Smooth muscle cell (in vitro differentiated cells): ENCODE results near the gene EBLN1. TPM values are rescaled to one million over a fixed set of nuclear protein-coding genes. Genes with fewer than 3 reads are reported as not detected.

ENCODE experiments used
- DNase-seq: peaks from one replicate; lab custom pipeline; 2025; ENCODE audit not compliant: unreplicated experiment; lab: John Stamatoyannopoulos, UW
- H2AFZ ChIP-seq: fragments of 200-600 bp; sonication (generic); 2 replicates; pipeline ENCODE4 v1.6.0; 2016; ENCODE audit warnings: antibody characterized with exemption, low read depth, mild to moderate bottlenecking
- H3F3A ChIP-seq: fragments of 200-600 bp; sonication (generic); 2 replicates; pipeline ENCODE4 v1.6.0; 2017; ENCODE audit warnings: antibody characterized with exemption, low read depth
- H3K27ac ChIP-seq: fragments of 200-600 bp; sonication (generic); 2 replicates; pipeline ENCODE4 v1.5.1; 2016; ENCODE audit warnings: low read depth, mild to moderate bottlenecking
- H3K27me3 ChIP-seq: fragments of 200-600 bp; sonication (generic); 2 replicates; pipeline ENCODE4 v1.6.1; 2016; ENCODE audit warnings: low read depth, mild to moderate bottlenecking
- H3K36me3 ChIP-seq: fragments of 200-600 bp; sonication (generic); 2 replicates; pipeline ENCODE4 v1.5.1; 2016; ENCODE audit warnings: low read depth
- H3K4me1 ChIP-seq: fragments of 200-600 bp; sonication (generic); 2 replicates; pipeline ENCODE4 v1.5.1; 2016; ENCODE audit warnings: low read depth
- H3K4me2 ChIP-seq: fragments of 200-600 bp; sonication (generic); 2 replicates; pipeline ENCODE4 v1.6.0; 2016; ENCODE audit warnings: mild to moderate bottlenecking
- H3K4me3 ChIP-seq: fragments of 200-600 bp; sonication (generic); 2 replicates; pipeline ENCODE4 v1.5.1; 2016; ENCODE audit warnings: mild to moderate bottlenecking
- H3K79me2 ChIP-seq: fragments of 200-600 bp; sonication (generic); 2 replicates; pipeline ENCODE4 v1.6.0; 2016; ENCODE audit warnings: low read depth, mild to moderate bottlenecking
- H3K9ac ChIP-seq: fragments of 200-600 bp; sonication (generic); 2 replicates; pipeline ENCODE4 v1.6.0; 2016; ENCODE audit warnings: low read depth
- H3K9me3 ChIP-seq: fragments of 200-600 bp; sonication (generic); replicated peaks from 2 replicates; pipeline ENCODE4 v1.5.1; 2016; ENCODE audit warnings: low read depth
- H4K20me1 ChIP-seq: fragments of 200-600 bp; sonication (generic); 2 replicates; pipeline ENCODE4 v1.6.0; 2016; ENCODE audit warnings: low read depth
- CTCF ChIP-seq: fragments of 200-600 bp; sonication (generic); IDR thresholded peaks from 2 replicates; pipeline ENCODE4 v1.5.1; 2017; ENCODE audit warnings: borderline replicate concordance, mild to moderate bottlenecking, antibody characterized with exemption; ENCODE audit not compliant: insufficient read depth, poor library complexity, severe bottlenecking
- WGBS: methylation state at CpG from one replicate; pipeline ENCODE4 v1.1.7; 2016; ENCODE audit warnings: low lambda C conversion rate; 5-methylcytosine and 5-hydroxymethylcytosine counted together
- polyA plus RNA-seq: library from polyadenylated mRNA; unstranded; fragments of >200 nt; fragmentation: Nextera tagmentation; extraction: Ambion mirVana; gene quantifications from 2 replicates; pipeline ENCODE4 v1.2.1, GENCODE V29; 2016
- total RNA-seq: library from RNA; depleted of rRNA; stranded (reverse); fragments of >200 nt; gene quantifications from 2 replicates; pipeline ENCODE4 v1.2.3, GENCODE V29; 2014

The EBLN1 gene
- total RNA-seq (not detected in 2 replicates), polyA plus RNA-seq (not detected in 2 replicates)

DNA sequence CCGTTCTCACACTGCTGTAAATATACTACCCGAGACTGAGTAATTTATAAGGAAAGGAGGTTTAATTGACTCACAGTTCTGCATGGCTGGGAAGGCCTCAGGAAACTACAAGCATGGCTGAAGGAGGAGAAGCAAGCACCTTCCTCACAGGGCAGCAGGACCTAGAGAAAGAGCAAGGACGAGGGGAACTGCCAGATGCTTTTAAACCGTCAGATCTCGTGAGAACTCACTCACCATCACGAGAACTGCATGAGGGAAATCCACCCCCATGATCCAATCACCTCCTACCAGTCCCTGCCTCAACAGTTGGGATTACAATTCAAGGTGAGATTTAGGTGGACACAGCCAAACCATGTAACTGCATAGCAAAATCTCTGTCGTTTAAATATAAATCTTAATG lies at the start of gene EBLN1:
Gene EBLN1, minus strand, starts transcription at position 174 of the 400 bp plus-strand sequence. CDS start 8,032 bp downstream, outside the sequence.
- Histone ChIP-seq H3F3A (no peaks in the 10 kb centered on the region), H2AFZ (no peak within 1 kb of the TSS), H3K4me2 (no peak within 1 kb of the TSS), H3K27ac (no peak within 1 kb of the TSS), H3K4me3 (no peak within 1 kb of the TSS), H3K9ac (no peak within 1 kb of the TSS), H4K20me1 (no peaks in the 10 kb centered on the region), H3K4me1 (peaks cover 10% of the 10 kb centered on the region), H3K27me3 (no peaks in the 10 kb centered on the region), H3K79me2 (no peaks in the 10 kb centered on the region), H3K36me3 (no peaks in the 10 kb centered on the region), H3K9me3 (no peaks in the 10 kb centered on the region)
- WGBS, result 87% methylated on average over 7 of the region's 7 CpGs
- DNase-seq, result no peak
- no peak for TF ChIP-seq CTCF

GRCh38 chr10:22265839-22266537 lies 48.2 kb upstream of the EBLN1 start:
- H3K4me2 ChIP-seq, result no peak overlapping the region
- H3K4me1 ChIP-seq, result no peaks in the 10 kb centered on the region
- H3F3A ChIP-seq, result no peaks in the 10 kb centered on the region
- H3K9ac ChIP-seq, result no peak overlapping the region
- no peaks in the 10 kb centered on the region for H4K20me1 ChIP-seq
- 89% methylated on average over 4 of the region's 4 CpGs for WGBS
- DNase-seq, result no peak
- TF ChIP-seq CTCF, result no peak
- H3K9me3 ChIP-seq, result no peaks in the 10 kb centered on the region
- no peak overlapping the region for H3K27ac ChIP-seq
- H2AFZ ChIP-seq, result no peak overlapping the region
- H3K27me3 ChIP-seq, result peaks cover 18% of the 10 kb centered on the region
- H3K36me3 ChIP-seq, result no peaks in the 10 kb centered on the region
- H3K79me2 ChIP-seq, result no peaks in the 10 kb centered on the region
- H3K4me3 ChIP-seq, result no peak overlapping the region

DNA sequence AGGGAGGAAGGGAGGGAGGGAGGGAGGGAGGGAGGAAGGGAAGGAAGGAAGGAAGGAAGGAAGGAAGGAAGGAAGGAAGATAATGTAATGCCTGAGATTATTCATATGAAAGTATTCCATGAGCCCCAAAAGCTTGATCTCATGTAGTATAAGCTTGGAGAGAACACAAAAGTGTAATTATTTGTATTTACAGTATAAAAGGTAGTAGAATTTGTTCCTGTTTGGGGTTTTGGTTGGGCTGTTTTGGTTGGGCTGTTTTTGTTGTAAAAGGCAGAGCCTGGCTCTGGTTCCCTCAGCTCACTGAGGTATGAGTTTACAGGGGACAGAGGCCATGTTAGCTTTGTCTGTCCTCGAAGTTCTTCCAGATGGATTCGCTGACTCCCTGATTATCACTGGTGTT lies 45.3 kb upstream of the EBLN1 start:
- Histone ChIP-seq H3K79me2 (no peaks in the 10 kb centered on the region), H3F3A (no peaks in the 10 kb centered on the region), H3K4me2 (no peak overlapping the region), H3K36me3 (no peaks in the 10 kb centered on the region), H4K20me1 (no peaks in the 10 kb centered on the region), H3K27me3 (peaks cover 38% of the 10 kb centered on the region), H3K4me3 (no peak overlapping the region), H3K27ac (no peak overlapping the region), H3K4me1 (no peaks in the 10 kb centered on the region), H3K9me3 (no peaks in the 10 kb centered on the region), H2AFZ (no peak overlapping the region), H3K9ac (no peak overlapping the region)
- no peak for DNase-seq
- TF ChIP-seq CTCF, result no peak
- 93% methylated on average over 2 of the region's 2 CpGs for WGBS

GRCh38 chr10:22259280-22259679 lies 41.5 kb upstream of the EBLN1 start:
- no peak for DNase-seq
- Histone ChIP-seq H3K27me3 (peaks cover 59% of the 10 kb centered on the region), H3K4me3 (no peak overlapping the region), H2AFZ (no peak overlapping the region), H3K9me3 (no peaks in the 10 kb centered on the region), H3F3A (no peaks in the 10 kb centered on the region), H3K79me2 (no peaks in the 10 kb centered on the region), H3K36me3 (no peaks in the 10 kb centered on the region), H4K20me1 (no peaks in the 10 kb centered on the region), H3K4me2 (no peak overlapping the region), H3K9ac (no peak overlapping the region), H3K4me1 (no peaks in the 10 kb centered on the region), H3K27ac (no peak overlapping the region)
- TF ChIP-seq CTCF, result no peak
- WGBS, result 76% methylated on average over 3 of the region's 3 CpGs
